ENCODE measurements around the gene TM2D3.

DNA sequence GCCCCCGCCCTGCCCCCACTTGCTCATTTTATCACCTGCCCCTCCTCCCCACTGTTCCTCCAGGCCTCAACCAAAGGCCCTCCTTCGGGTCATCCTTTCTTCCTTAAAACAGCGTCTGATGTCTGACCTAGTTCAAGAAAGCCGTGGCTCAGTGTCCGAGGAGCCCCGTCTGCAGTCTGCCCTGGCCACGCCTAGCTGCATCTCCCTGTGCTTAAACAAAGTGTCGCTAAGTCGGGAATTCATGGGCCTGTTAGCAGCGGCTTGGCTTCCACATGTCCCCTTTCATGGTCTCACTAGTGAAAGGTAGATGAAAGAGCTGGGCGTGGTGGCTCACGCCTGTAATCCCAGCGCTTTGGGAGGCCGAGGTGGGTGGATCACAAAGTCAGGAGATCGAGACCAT, 41.2 kb downstream of the TM2D3 start:
- TF ChIP-seq, protein P1, sequence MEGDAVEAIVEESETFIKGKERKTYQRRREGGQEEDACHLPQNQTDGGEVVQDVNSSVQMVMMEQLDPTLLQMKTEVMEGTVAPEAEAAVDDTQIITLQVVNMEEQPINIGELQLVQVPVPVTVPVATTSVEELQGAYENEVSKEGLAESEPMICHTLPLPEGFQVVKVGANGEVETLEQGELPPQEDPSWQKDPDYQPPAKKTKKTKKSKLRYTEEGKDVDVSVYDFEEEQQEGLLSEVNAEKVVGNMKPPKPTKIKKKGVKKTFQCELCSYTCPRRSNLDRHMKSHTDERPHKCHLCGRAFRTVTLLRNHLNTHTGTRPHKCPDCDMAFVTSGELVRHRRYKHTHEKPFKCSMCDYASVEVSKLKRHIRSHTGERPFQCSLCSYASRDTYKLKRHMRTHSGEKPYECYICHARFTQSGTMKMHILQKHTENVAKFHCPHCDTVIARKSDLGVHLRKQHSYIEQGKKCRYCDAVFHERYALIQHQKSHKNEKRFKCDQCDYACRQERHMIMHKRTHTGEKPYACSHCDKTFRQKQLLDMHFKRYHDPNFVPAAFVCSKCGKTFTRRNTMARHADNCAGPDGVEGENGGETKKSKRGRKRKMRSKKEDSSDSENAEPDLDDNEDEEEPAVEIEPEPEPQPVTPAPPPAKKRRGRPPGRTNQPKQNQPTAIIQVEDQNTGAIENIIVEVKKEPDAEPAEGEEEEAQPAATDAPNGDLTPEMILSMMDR (conservative IDR thresholded peaks at IDR 0.05; ENCODE audit: low read depth, low read length): no peak
- TF ChIP-seq EZH2 (IDR thresholded peaks at IDR 0.05; ENCODE audit: low read length, unreplicated experiment) (no peak), EZH2phosphoT487 (IDR thresholded peaks at IDR 0.05; ENCODE audit: borderline replicate concordance, low read length) (no peak)
